MCF 10A (cell line): ENCODE results near the gene TECPR2. TPM values are rescaled to one million over a fixed set of nuclear protein-coding genes. Genes with fewer than 3 reads are reported as not detected.

Experiments used
- BruUV-seq: library from RNA; stranded (reverse); fragments of 400-500 nt; replicated peaks from 2 replicates; lab custom pipeline; 2021; lab: Mats Ljungman, UMichigan
- CTCF ChIA-PET: fragments of 300-600 bp; sonication (Branson Sonifier 250); formaldehyde crosslinking; extraction: SDS; loops from one replicate; lab custom pipeline; 2021; ENCODE audit warnings: antibody characterized with exemption, inconsistent platforms; lab: Yijun Ruan, JAX
- POLR2A ChIA-PET: fragments of 300-600, 350-650 bp; sonication (Branson Sonifier 250); formaldehyde crosslinking; extraction: SDS; loops from one replicate; lab custom pipeline; 2020; ENCODE audit warnings: antibody characterized with exemption, inconsistent platforms; lab: Yijun Ruan, JAX
- DNase-seq: peaks from one replicate; pipeline ENCODE4 v3.0.0-alpha.2; 2018; ENCODE audit not compliant: unreplicated experiment
- H3K27ac Mint-ChIP-seq: one replicate; pipeline ENCODE4 v1.8.0; 2022; ENCODE audit warnings: mild to moderate bottlenecking, low read depth, mixed read lengths; ENCODE audit not compliant: unreplicated experiment
- H3K27me3 Mint-ChIP-seq: one replicate; pipeline ENCODE4 v1.8.0; 2022; ENCODE audit warnings: mixed read lengths; ENCODE audit not compliant: insufficient read depth, unreplicated experiment
- H3K36me3 Mint-ChIP-seq: one replicate; pipeline ENCODE4 v1.8.0; 2022; ENCODE audit warnings: mild to moderate bottlenecking, moderate library complexity, mixed read lengths; ENCODE audit not compliant: insufficient read depth, unreplicated experiment
- H3K4me1 Mint-ChIP-seq: one replicate; pipeline ENCODE4 v1.8.0; 2022; ENCODE audit warnings: mixed read lengths; ENCODE audit not compliant: insufficient read depth, unreplicated experiment
- H3K4me3 Mint-ChIP-seq: one replicate; pipeline ENCODE4 v1.8.0; 2022; ENCODE audit warnings: mild to moderate bottlenecking, moderate library complexity, mixed read lengths; ENCODE audit not compliant: unreplicated experiment
- H3K9me3 Mint-ChIP-seq: one replicate; pipeline ENCODE4 v1.8.0; 2022; ENCODE audit warnings: mixed read lengths; ENCODE audit not compliant: unreplicated experiment
- intact Hi-C: fragments of 100-400 bp; cut with micrococcal nuclease; formaldehyde crosslinking; loops from 2 replicates; pipeline ENCODE4 v1.14.1; 2022
- total RNA-seq: library from RNA; stranded (reverse); gene quantifications from 2 replicates; pipeline ENCODE4 v1.2.3, GENCODE V29; 2022
- TF ChIP-seq, protein P1 (sequence below): fragments of 200-600 bp; IDR thresholded peaks from one replicate; pipeline ENCODE4 v1.8.0; 2022; ENCODE audit warnings: antibody characterized with exemption, mild to moderate bottlenecking; ENCODE audit not compliant: unreplicated experiment

The TECPR2 gene
- total RNA-seq, 1 experiment from 2014 or later: 18.4 TPM

DNA sequence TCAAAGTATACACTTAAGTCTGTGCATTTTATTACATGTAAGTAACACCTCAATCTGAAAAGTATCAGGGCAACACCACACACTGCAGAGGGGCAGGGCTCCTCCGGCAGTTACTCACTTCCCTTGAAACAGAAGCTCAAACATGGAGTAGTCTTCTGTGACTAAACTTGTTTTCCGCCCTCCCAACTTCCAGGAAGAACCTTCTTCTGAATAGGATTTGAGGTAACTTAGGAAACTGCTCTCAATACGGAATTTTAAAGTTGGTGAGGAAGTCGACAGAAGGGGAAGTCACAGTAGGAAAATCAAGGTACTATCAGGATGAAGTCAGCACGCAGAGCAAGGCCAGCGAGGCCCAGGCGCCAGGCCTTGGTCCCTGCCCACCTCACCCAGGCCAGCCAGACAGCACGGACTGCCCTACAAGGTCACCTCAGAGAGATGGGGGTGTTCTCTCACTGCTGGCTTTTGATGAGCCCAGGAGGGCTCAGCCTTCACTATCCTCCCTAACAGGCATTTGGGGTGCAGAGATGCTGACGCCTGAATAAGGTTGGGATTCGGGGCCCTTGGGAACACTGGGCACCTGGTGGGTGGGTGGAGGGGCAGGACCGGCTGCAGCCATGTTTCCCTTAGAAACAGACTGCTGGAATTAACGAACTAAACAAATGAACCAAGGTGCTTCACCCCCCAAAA is 141.0 kb downstream of the TECPR2 start:
- no peak for DNase-seq
- no peak overlapping the region for H3K4me3 Mint-ChIP-seq
- CTCF ChIA-PET: no interaction called here
- intact Hi-C loops: no loop called here
- no TSS peak for BruUV-seq
- H3K4me1 Mint-ChIP-seq: no peaks in the 10 kb centered on the region
- H3K27me3 Mint-ChIP-seq: no peaks in the 10 kb centered on the region
- H3K36me3 Mint-ChIP-seq: peaks cover 16% of the 10 kb centered on the region
- H3K9me3 Mint-ChIP-seq: no peaks in the 10 kb centered on the region
- TF ChIP-seq, protein P1, sequence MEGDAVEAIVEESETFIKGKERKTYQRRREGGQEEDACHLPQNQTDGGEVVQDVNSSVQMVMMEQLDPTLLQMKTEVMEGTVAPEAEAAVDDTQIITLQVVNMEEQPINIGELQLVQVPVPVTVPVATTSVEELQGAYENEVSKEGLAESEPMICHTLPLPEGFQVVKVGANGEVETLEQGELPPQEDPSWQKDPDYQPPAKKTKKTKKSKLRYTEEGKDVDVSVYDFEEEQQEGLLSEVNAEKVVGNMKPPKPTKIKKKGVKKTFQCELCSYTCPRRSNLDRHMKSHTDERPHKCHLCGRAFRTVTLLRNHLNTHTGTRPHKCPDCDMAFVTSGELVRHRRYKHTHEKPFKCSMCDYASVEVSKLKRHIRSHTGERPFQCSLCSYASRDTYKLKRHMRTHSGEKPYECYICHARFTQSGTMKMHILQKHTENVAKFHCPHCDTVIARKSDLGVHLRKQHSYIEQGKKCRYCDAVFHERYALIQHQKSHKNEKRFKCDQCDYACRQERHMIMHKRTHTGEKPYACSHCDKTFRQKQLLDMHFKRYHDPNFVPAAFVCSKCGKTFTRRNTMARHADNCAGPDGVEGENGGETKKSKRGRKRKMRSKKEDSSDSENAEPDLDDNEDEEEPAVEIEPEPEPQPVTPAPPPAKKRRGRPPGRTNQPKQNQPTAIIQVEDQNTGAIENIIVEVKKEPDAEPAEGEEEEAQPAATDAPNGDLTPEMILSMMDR: no peak
- POLR2A ChIA-PET: interaction anchor here (0.6 kb wide), 1 partner anchor 171 kb away, joined by 3 read pairs; no protein-coding TSS in a partner anchor
- no peak overlapping the region for H3K27ac Mint-ChIP-seq

DNA sequence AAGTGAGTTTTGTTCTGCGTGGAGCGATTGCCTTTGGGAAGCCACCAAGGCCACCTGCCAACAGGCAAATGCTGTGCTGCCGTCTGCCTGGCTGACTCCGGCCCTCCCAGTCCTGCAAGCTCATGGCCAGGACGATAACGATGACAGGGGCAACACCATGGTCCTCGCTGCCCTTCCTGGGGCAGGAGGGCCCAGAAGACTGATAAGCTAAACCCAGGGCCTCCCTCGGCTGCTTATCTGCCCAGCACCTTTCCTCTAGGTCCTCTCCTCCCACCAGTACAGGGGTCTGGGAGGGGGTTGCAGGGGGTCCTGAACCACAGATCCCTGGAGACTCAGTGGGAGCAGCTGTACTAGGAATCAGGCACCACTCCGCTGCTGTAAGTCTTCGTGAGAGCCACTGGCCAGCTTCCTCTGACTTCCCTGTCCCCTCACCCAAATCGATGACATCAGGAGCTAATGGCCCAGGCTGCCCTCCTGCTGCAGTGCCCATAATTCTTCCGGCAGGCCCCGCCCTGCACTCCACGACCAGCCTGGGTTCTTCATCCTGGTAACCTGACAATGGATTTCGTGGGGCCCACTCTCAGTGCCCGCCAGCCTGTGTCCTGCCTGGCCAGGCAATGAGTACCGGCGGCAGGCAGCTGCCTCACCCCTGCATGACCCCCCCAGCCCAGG is 141.7 kb downstream of the TECPR2 start:
- DNase-seq: no peak
- no TSS peak for BruUV-seq
- Mint-ChIP-seq H3K27ac (no peak overlapping the region), H3K9me3 (no peaks in the 10 kb centered on the region), H3K36me3 (peaks cover 12% of the 10 kb centered on the region), H3K4me3 (no peak overlapping the region), H3K4me1 (no peaks in the 10 kb centered on the region), H3K27me3 (no peaks in the 10 kb centered on the region)
- CTCF ChIA-PET: interaction anchor here (0.5 kb wide), 1 partner anchor 75 kb away, joined by 3 read pairs; no protein-coding TSS in a partner anchor
- intact Hi-C loops: no loop called here
- TF ChIP-seq, protein P1: no peak
- POLR2A ChIA-PET: no interaction called here

DNA sequence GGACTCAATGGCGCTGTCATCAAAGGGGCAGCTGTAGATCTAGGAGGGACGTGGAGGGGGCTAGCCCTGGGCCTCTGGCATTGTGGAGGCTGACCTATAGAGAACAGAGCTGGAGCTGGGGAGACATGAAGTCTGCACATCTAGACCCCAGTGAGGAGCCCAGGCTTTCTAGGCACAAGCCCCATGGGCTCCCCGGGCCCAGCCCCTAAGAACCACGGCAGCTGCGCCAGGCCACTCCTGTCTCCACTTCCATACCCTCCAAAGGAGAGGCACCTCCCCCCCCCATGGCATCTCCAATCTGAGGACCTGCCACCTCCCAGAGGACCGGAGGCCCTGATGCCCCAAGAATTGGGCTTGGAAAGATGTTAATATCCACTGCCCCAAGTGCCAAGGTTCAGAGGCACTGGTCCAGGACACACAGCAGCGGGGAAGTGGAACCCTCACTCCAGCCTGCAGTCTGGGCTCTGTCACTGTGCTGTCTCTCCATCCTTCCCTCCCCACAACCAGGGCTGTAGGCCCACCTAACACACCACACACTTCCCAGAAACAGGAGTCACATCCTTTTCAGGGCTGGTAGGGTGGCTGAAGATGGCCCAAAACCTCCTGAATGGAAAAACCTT is 142.4 kb downstream of the TECPR2 start:
- Mint-ChIP-seq H3K9me3 (no peaks in the 10 kb centered on the region), H3K27ac (no peak overlapping the region), H3K4me1 (no peaks in the 10 kb centered on the region), H3K27me3 (no peaks in the 10 kb centered on the region), H3K36me3 (peaks cover 12% of the 10 kb centered on the region), H3K4me3 (no peak overlapping the region)
- no TSS peak for BruUV-seq
- ChIA-PET POLR2A (no interaction called here), CTCF (interaction anchor here (0.5 kb wide), 1 partner anchor 75 kb away, joined by 3 read pairs; no protein-coding TSS in a partner anchor)
- DNase-seq: no peak
- intact Hi-C loops: no loop called here
- TF ChIP-seq, protein P1: no peak
